Measurements from ENCODE around the gene DRAXIN.

The DRAXIN gene

GRCh38 chr1:11765661-11766428, 74.3 kb downstream of the DRAXIN start:
- H3K9me3 ChIP-seq (replicated peaks; ENCODE audit: insufficient read depth, low read length), result no peaks in the 10 kb centered on the region
- TF ChIP-seq EZH2phosphoT487 (IDR thresholded peaks at IDR 0.05; ENCODE audit: low read length), result no peak
- no peak for TF ChIP-seq EZH2 (optimal IDR thresholded peaks at IDR 0.05; ENCODE audit: low read depth, low read length)
- no peak for TF ChIP-seq CTCF (IDR thresholded peaks at IDR 0.05; ENCODE audit: low read length)
- no peak overlapping the region for H3K4me3 ChIP-seq (ENCODE audit: low read length)

GRCh38 chr1:11766429-11766776, 74.9 kb downstream of the DRAXIN start:
- Histone ChIP-seq H3K9ac (ENCODE audit: low read length) (no peak overlapping the region), H3K4me2 (ENCODE audit: low read depth, low read length) (no peak overlapping the region), H3K9me2 (replicated peaks; ENCODE audit: insufficient read depth, low read length) (no peaks in the 10 kb centered on the region), H3F3A (ENCODE audit: insufficient read depth, low read length) (no peaks in the 10 kb centered on the region), H2AFZ (ENCODE audit: low read length) (no peak overlapping the region), H3K27me3 (replicated peaks; ENCODE audit: insufficient read depth, low read length) (peaks cover 46% of the 10 kb centered on the region), H3K4me1 (ENCODE audit: low read length) (no peaks in the 10 kb centered on the region), H3K27ac (ENCODE audit: low read length) (no peak overlapping the region), H3K36me3 (replicated peaks; ENCODE audit: insufficient read depth, low read length) (no peaks in the 10 kb centered on the region), H3K4me3 (ENCODE audit: low read length) (no peak overlapping the region), H3K79me2 (ENCODE audit: low read length) (no peaks in the 10 kb centered on the region), H4K20me1 (ENCODE audit: insufficient read depth, low read length) (no peaks in the 10 kb centered on the region), H3K9me3 (replicated peaks; ENCODE audit: insufficient read depth, low read length) (no peaks in the 10 kb centered on the region)
- DNase-seq, result no peak
- TF ChIP-seq EZH2phosphoT487 (IDR thresholded peaks at IDR 0.05; ENCODE audit: low read length), result no peak

More at GRCh38 chr1:11765661-11766428, 74.3 kb downstream of the DRAXIN start:
- Histone ChIP-seq H3F3A (ENCODE audit: insufficient read depth, low read length) (no peaks in the 10 kb centered on the region), H2AFZ (ENCODE audit: low read length) (no peak overlapping the region), H3K27me3 (replicated peaks; ENCODE audit: insufficient read depth, low read length) (peaks cover 46% of the 10 kb centered on the region), H4K20me1 (ENCODE audit: insufficient read depth, low read length) (no peaks in the 10 kb centered on the region), H3K9ac (ENCODE audit: low read length) (no peak overlapping the region), H3K4me1 (ENCODE audit: low read length) (no peaks in the 10 kb centered on the region), H3K79me2 (ENCODE audit: low read length) (no peaks in the 10 kb centered on the region), H3K36me3 (replicated peaks; ENCODE audit: insufficient read depth, low read length) (no peaks in the 10 kb centered on the region), H3K4me2 (ENCODE audit: low read depth, low read length) (no peak overlapping the region), H3K27ac (ENCODE audit: low read length) (no peak overlapping the region), H3K9me2 (replicated peaks; ENCODE audit: insufficient read depth, low read length) (no peaks in the 10 kb centered on the region)
- no peak for DNase-seq

- Histone ChIP-seq H4K20me1 (ENCODE audit: insufficient read depth, low read length) (no peaks in the 10 kb centered on the region), H2AFZ (ENCODE audit: low read length) (no peak overlapping the region), H3K4me3 (ENCODE audit: low read length) (no peak overlapping the region), H3K9me3 (replicated peaks; ENCODE audit: insufficient read depth, low read length) (no peaks in the 10 kb centered on the region), H3K4me1 (ENCODE audit: low read length) (no peaks in the 10 kb centered on the region), H3K79me2 (ENCODE audit: low read length) (no peaks in the 10 kb centered on the region), H3K4me2 (ENCODE audit: low read depth, low read length) (no peak overlapping the region), H3K9ac (ENCODE audit: low read length) (no peak overlapping the region), H3K27ac (ENCODE audit: low read length) (no peak overlapping the region), H3K36me3 (replicated peaks; ENCODE audit: insufficient read depth, low read length) (no peaks in the 10 kb centered on the region), H3K9me2 (replicated peaks; ENCODE audit: insufficient read depth, low read length) (no peaks in the 10 kb centered on the region), H3F3A (ENCODE audit: insufficient read depth, low read length) (no peaks in the 10 kb centered on the region), H3K27me3 (replicated peaks; ENCODE audit: insufficient read depth, low read length) (peaks cover 41% of the 10 kb centered on the region)
- no peak for TF ChIP-seq CTCF (IDR thresholded peaks at IDR 0.05; ENCODE audit: low read length)
- TF ChIP-seq EZH2phosphoT487 (IDR thresholded peaks at IDR 0.05; ENCODE audit: low read length), result no peak
- TF ChIP-seq EZH2 (optimal IDR thresholded peaks at IDR 0.05; ENCODE audit: low read depth, low read length), result no peak
- DNase-seq, result no peak
Measured at GRCh38 chr1:11767922-11768704, 76.6 kb downstream of the DRAXIN start.

Data from MM.1S (cell line).